Ureter (tissue), 1 donor: ENCODE measurements around the gene MVD. TPM values are rescaled to one million over a fixed set of nuclear protein-coding genes. Genes with fewer than 3 reads are reported as not detected.

Experiments
- DNase-seq: peaks from one replicate; pipeline ENCODE4 v3.0.0-alpha.2; 2020; ENCODE audit warnings: low spot score
- total RNA-seq: library from RNA; stranded (reverse); gene quantifications from one replicate; pipeline ENCODE4 v1.2.4, GENCODE V29; 2023
- donor health status: DM: yes; HTN: yes; CAD: no.

The MVD gene
- total RNA-seq: 43.9 TPM

- peak; percentile 97 for DNase-seq
These were observed at the start of gene MVD for GRCh38 chr16:88662843-88663606. TSS of gene MVD (minus strand) at chr16:88663091. CDS start at chr16:88663080, 11 bp downstream.

GRCh38 chr16:88712362-88712979 is 49.6 kb upstream of the MVD start:
- no peak for DNase-seq

- DNase-seq: no peak
These were observed 49.0 kb upstream of the MVD start for GRCh38 chr16:88711750-88712340.

GRCh38 chr16:88710556-88710955 is 47.7 kb upstream of the MVD start:
- DNase-seq: no peak

- no peak for DNase-seq
These were observed 44.3 kb upstream of the MVD start for GRCh38 chr16:88706965-88707826.

- DNase-seq: peak; percentile 89
These were observed 43.5 kb upstream of the MVD start, which contains the start of the genes CTU2 and RNF166 for GRCh38 chr16:88706229-88706964. TSS of gene CTU2 (plus strand) at chr16:88706503. CDS start at chr16:88706531, 28 bp downstream. TSS of gene RNF166 (minus strand) at chr16:88706408. CDS start at chr16:88706325, 83 bp downstream.

- no peak for DNase-seq
These were observed 42.9 kb upstream of the MVD start for GRCh38 chr16:88705801-88706228.

GRCh38 chr16:88705076-88705684 is 42.3 kb upstream of the MVD start:
- DNase-seq: no peak

- no peak for DNase-seq
These were observed 40.8 kb upstream of the MVD start for GRCh38 chr16:88703486-88704309.

GRCh38 chr16:88702371-88703210 is 39.7 kb upstream of the MVD start:
- DNase-seq: no peak

GRCh38 chr16:88701581-88702370 is 38.9 kb upstream of the MVD start:
- no peak for DNase-seq

- peak; percentile 93 for DNase-seq
These were observed 38.0 kb upstream of the MVD start for GRCh38 chr16:88700636-88701482.

- no peak for DNase-seq
These were observed 37.4 kb upstream of the MVD start for GRCh38 chr16:88700322-88700635.

- DNase-seq: no peak
These were observed 36.3 kb upstream of the MVD start for GRCh38 chr16:88699180-88699579.

GRCh38 chr16:88698646-88699045 is 35.8 kb upstream of the MVD start:
- DNase-seq: no peak

- no peak for DNase-seq
These were observed 35.1 kb upstream of the MVD start for GRCh38 chr16:88697831-88698615.
